ENCODE data around the gene STXBP1.

The STXBP1 gene

GRCh38 chr9:127698386-127698785, 86.3 kb downstream of the STXBP1 start:
- DNase-seq, result no peak

GRCh38 chr9:127698985-127699670, 87.1 kb downstream of the STXBP1 start:
- peak; percentile 41 to 74 for DNase-seq

GRCh38 chr9:127700140-127700539, 88.1 kb downstream of the STXBP1 start:
- no peak for DNase-seq

- no peak for DNase-seq
Observed at GRCh38 chr9:127700594-127701255, 88.6 kb downstream of the STXBP1 start.

- no peak for DNase-seq
Observed at GRCh38 chr9:127703289-127703946, 91.3 kb downstream of the STXBP1 start.

- DNase-seq, result no peak
Observed at GRCh38 chr9:127705577-127706379, 93.7 kb downstream of the STXBP1 start.

GRCh38 chr9:127706836-127707241, 94.8 kb downstream of the STXBP1 start, which contains the start of gene CFAP157:
Gene CFAP157 (plus strand): TSS chr9:127706988. CDS start chr9:127707032, 44 bp downstream.
- no peak for DNase-seq

GRCh38 chr9:127707766-127708165, 95.7 kb downstream of the STXBP1 start:
- DNase-seq, result no peak

GRCh38 chr9:127708952-127709587, 97.0 kb downstream of the STXBP1 start:
- no peak for DNase-seq

GRCh38 chr9:127710204-127710783, 98.2 kb downstream of the STXBP1 start:
- no peak for DNase-seq

GRCh38 chr9:127711226-127711701, 99.2 kb downstream of the STXBP1 start:
- DNase-seq, result no peak

GRCh38 chr9:127711831-127712274, 99.8 kb downstream of the STXBP1 start:
- DNase-seq, result no peak

GRCh38 chr9:127712371-127712770, 100.3 kb downstream of the STXBP1 start:
- DNase-seq, result no peak

- no peak for DNase-seq
Observed at GRCh38 chr9:127712867-127713266, 100.8 kb downstream of the STXBP1 start.

- no peak for DNase-seq
Observed at GRCh38 chr9:127714020-127714750, 102.1 kb downstream of the STXBP1 start.

- no peak for DNase-seq
Observed at GRCh38 chr9:127714951-127715469, 102.9 kb downstream of the STXBP1 start.

- peak; percentile 64 to 77 for DNase-seq
Observed at GRCh38 chr9:127715470-127716337, 103.6 kb downstream of the STXBP1 start, which contains the start of the genes PTRH1 and TTC16. Gene PTRH1 (minus strand): TSS chr9:127715663. CDS start chr9:127715639, 24 bp downstream. Gene TTC16 (plus strand): TSS chr9:127716079. CDS start chr9:127716146, 67 bp downstream.

GRCh38 chr9:127716412-127716811, 104.3 kb downstream of the STXBP1 start:
- DNase-seq, result no peak

- DNase-seq, result no peak
Observed at GRCh38 chr9:127717766-127718165, 105.7 kb downstream of the STXBP1 start.
